ENCODE results near the gene TBL1XR1.
"Not testable (repeated sequence)": the region's sequence is repeated elsewhere in the genome, so short reads cannot be mapped to it uniquely, and the experiment has no call there.

Gene TBL1XR1

GRCh38 chr3:177168431-177168830, 28.9 kb downstream of the TBL1XR1 start:
- no peak overlapping the region for H3K27ac ChIP-seq (ENCODE audit: low read depth, low read length, poor library complexity, severe bottlenecking)
- H3K9ac ChIP-seq (ENCODE audit: low read length) = no peak overlapping the region
- no peak for TF ChIP-seq CTCF (IDR thresholded peaks at IDR 0.05; ENCODE audit: low read length)
- TF ChIP-seq EZH2 (IDR thresholded peaks at IDR 0.05; ENCODE audit: borderline replicate concordance, low read length) = no peak
- H2AFZ ChIP-seq (ENCODE audit: low read length) = no peak overlapping the region
- peaks cover 91% of the 10 kb centered on the region for H3K36me3 ChIP-seq (ENCODE audit: insufficient read depth, low read length)
- no peaks in the 10 kb centered on the region for H3K27me3 ChIP-seq (ENCODE audit: insufficient read depth, low read length)
- H3F3A ChIP-seq (ENCODE audit: insufficient read depth, low read length) = no peaks in the 10 kb centered on the region
- H3K4me1 ChIP-seq (ENCODE audit: insufficient read depth, low read length, severe bottlenecking) = peaks cover 6% of the 10 kb centered on the region
- no peak overlapping the region for H3K4me2 ChIP-seq (ENCODE audit: low read length)
- peaks cover 17% of the 10 kb centered on the region; the same call in 1 of the 2 replicates for H4K20me1 ChIP-seq (ENCODE audit: insufficient read depth, low read length)
- H3K79me2 ChIP-seq (ENCODE audit: insufficient read depth, low read length) = peaks cover 100% of the 10 kb centered on the region
- no peaks in the 10 kb centered on the region for H3K9me2 ChIP-seq (ENCODE audit: low read depth, low read length)
- peaks cover 15% of the 10 kb centered on the region for H3K9me3 ChIP-seq (ENCODE audit: low read length)
- H3K4me3 ChIP-seq (ENCODE audit: low read depth, low read length, poor library complexity, severe bottlenecking) = no peak overlapping the region

- H3K4me2 ChIP-seq (ENCODE audit: low read length) = no peak overlapping the region
- H3K4me3 ChIP-seq (ENCODE audit: low read depth, low read length, poor library complexity, severe bottlenecking) = no peak overlapping the region
- H3K27me3 ChIP-seq (ENCODE audit: insufficient read depth, low read length) = no peaks in the 10 kb centered on the region
- peaks cover 11% of the 10 kb centered on the region for H4K20me1 ChIP-seq (ENCODE audit: insufficient read depth, low read length)
- H3F3A ChIP-seq (ENCODE audit: insufficient read depth, low read length) = no peaks in the 10 kb centered on the region
- peaks cover 100% of the 10 kb centered on the region for H3K79me2 ChIP-seq (ENCODE audit: insufficient read depth, low read length)
- H3K27ac ChIP-seq (ENCODE audit: low read depth, low read length, poor library complexity, severe bottlenecking) = no peak overlapping the region
- H2AFZ ChIP-seq (ENCODE audit: low read length) = no peak overlapping the region
- H3K36me3 ChIP-seq (ENCODE audit: insufficient read depth, low read length) = peaks cover 93% of the 10 kb centered on the region
- no peaks in the 10 kb centered on the region for H3K4me1 ChIP-seq (ENCODE audit: insufficient read depth, low read length, severe bottlenecking)
- H3K9me3 ChIP-seq (ENCODE audit: low read length) = peaks cover 18% of the 10 kb centered on the region
- H3K9ac ChIP-seq (ENCODE audit: low read length) = no peak overlapping the region
- H3K9me2 ChIP-seq (ENCODE audit: low read depth, low read length) = no peaks in the 10 kb centered on the region
- TF ChIP-seq EZH2 (IDR thresholded peaks at IDR 0.05; ENCODE audit: borderline replicate concordance, low read length) = no peak
- no peak for TF ChIP-seq CTCF (IDR thresholded peaks at IDR 0.05; ENCODE audit: low read length)
Measured at GRCh38 chr3:177162742-177163141, 34.5 kb downstream of the TBL1XR1 start.

- not testable (repeated sequence) for H3K9ac ChIP-seq (ENCODE audit: low read length); H3K9me2 ChIP-seq (ENCODE audit: low read depth, low read length); H3K27ac ChIP-seq (ENCODE audit: low read depth, low read length, poor library complexity, severe bottlenecking); H3K27me3 ChIP-seq (ENCODE audit: insufficient read depth, low read length); H3K4me2 ChIP-seq (ENCODE audit: low read length); H3F3A ChIP-seq (ENCODE audit: insufficient read depth, low read length); H2AFZ ChIP-seq (ENCODE audit: low read length); H3K4me1 ChIP-seq (ENCODE audit: insufficient read depth, low read length, severe bottlenecking); H3K4me3 ChIP-seq (ENCODE audit: low read depth, low read length, poor library complexity, severe bottlenecking)
- H3K36me3 ChIP-seq (ENCODE audit: insufficient read depth, low read length) = peaks cover 93% of the 10 kb centered on the region
- peaks cover 11% of the 10 kb centered on the region for H4K20me1 ChIP-seq (ENCODE audit: insufficient read depth, low read length)
- peaks cover 11% of the 10 kb centered on the region for H3K9me3 ChIP-seq (ENCODE audit: low read length)
- peaks cover 100% of the 10 kb centered on the region for H3K79me2 ChIP-seq (ENCODE audit: insufficient read depth, low read length)
Measured at GRCh38 chr3:177161603-177162002, 35.7 kb downstream of the TBL1XR1 start.

- Histone ChIP-seq H3K36me3 (ENCODE audit: insufficient read depth, low read length) (peaks cover 78% of the 10 kb centered on the region), H3K4me3 (ENCODE audit: low read depth, low read length, poor library complexity, severe bottlenecking) (no peak overlapping the region), H3K9me3 (ENCODE audit: low read length) (0 out of 2 replicates have a peak, but pooled peaks cover 6% of the 10 kb centered on the region), H3K27ac (ENCODE audit: low read depth, low read length, poor library complexity, severe bottlenecking) (no peak overlapping the region), H3K9ac (ENCODE audit: low read length) (no peak overlapping the region), H3K4me2 (ENCODE audit: low read length) (no peak overlapping the region), H3F3A (ENCODE audit: insufficient read depth, low read length) (no peaks in the 10 kb centered on the region), H2AFZ (ENCODE audit: low read length) (no peak overlapping the region), H3K27me3 (ENCODE audit: insufficient read depth, low read length) (no peaks in the 10 kb centered on the region), H3K4me1 (ENCODE audit: insufficient read depth, low read length, severe bottlenecking) (peaks cover 1% of the 10 kb centered on the region), H3K9me2 (ENCODE audit: low read depth, low read length) (no peaks in the 10 kb centered on the region), H4K20me1 (ENCODE audit: insufficient read depth, low read length) (peaks cover 6% of the 10 kb centered on the region; the same call in 1 of the 2 replicates), H3K79me2 (ENCODE audit: insufficient read depth, low read length) (peaks cover 100% of the 10 kb centered on the region)
- TF ChIP-seq EZH2 (IDR thresholded peaks at IDR 0.05; ENCODE audit: borderline replicate concordance, low read length) (no peak), CTCF (IDR thresholded peaks at IDR 0.05; ENCODE audit: low read length) (no peak)
Measured at GRCh38 chr3:177158461-177158860, 38.8 kb downstream of the TBL1XR1 start.

Measured in OCI-LY1 (cell line).